ENCODE measurements around the gene LGALS3.

GRCh38 chr14:55092341-55092740 lies 36.7 kb upstream of the LGALS3 start:
- TF ChIP-seq CTCF (conservative IDR thresholded peaks at IDR 0.05) (no peak), EZH2 (IDR thresholded peaks at IDR 0.05; ENCODE audit: low read depth) (no peak)
